HCT116 (cell line): Measurements from ENCODE around the gene CPT1A.

Experiments used
- CTCF ChIP-seq, 3 experiments: fragments of 200-600 bp in 1 of 3; sonication (generic) in 1 of 3; IDR thresholded peaks in 2 of 3; conservative IDR thresholded peaks in 1 of 3; 2 replicates each; pipeline ENCODE4 v1.5.1; 2012 to 2017; ENCODE audit warnings: low read depth in 2 of 3, low read length in 2 of 3, antibody characterized with exemption in 1 of 3, borderline replicate concordance in 1 of 3, control low read depth in 1 of 3, mild to moderate bottlenecking in 1 of 3, mixed read lengths in 1 of 3, mixed run types in 1 of 3, moderate library complexity in 1 of 3; ENCODE audit not compliant: insufficient read depth in 1 of 3
- POLR2A ChIP-seq: IDR thresholded peaks from 2 replicates; pipeline ENCODE4 v1.7.0; 2011; ENCODE audit warnings: borderline replicate concordance; ENCODE audit not compliant: insufficient read depth, insufficient read length; ENCODE audit errors: extremely low read depth
- SIN3A ChIP-seq: IDR thresholded peaks from 2 replicates; pipeline ENCODE4 v1.6.1; 2012; ENCODE audit warnings: low read depth

- TF ChIP-seq POLR2A (no peak), SIN3A (no peak), CTCF (IDR thresholded peaks at IDR 0.05 in 2 of 3, conservative IDR thresholded peaks at IDR 0.05 in 1 of 3; ENCODE audit: borderline replicate concordance in 1 of 3, insufficient read depth in 1 of 3, low read depth in 2 of 3, low read length in 2 of 3) (no peak)
Measured at GRCh38 chr11:68749229-68750123, 92.2 kb downstream of the CPT1A start.
